Panc1 (cell line): Measurements from ENCODE around the gene KCNT1. TPM values are rescaled to one million over a fixed set of nuclear protein-coding genes. Genes with fewer than 3 reads are reported as not detected.

Experiments used
- ATAC-seq: fragments of 200-7000 bp; cut with Tn5 transposase; 2 replicates; pipeline ENCODE4 v1.9.1; 2020; ENCODE audit warnings: mild to moderate bottlenecking, moderate library complexity
- Bru-seq: library from RNA; stranded (reverse); fragments of 400-500 nt; gene quantifications from one replicate; lab custom pipeline; 2021; lab: Mats Ljungman, UMichigan
- BruChase-seq, 2 experiments: library from RNA; stranded (reverse); fragments of 400-500 nt; gene quantifications; one replicate each; lab custom pipeline; 2021; lab: Mats Ljungman, UMichigan
- BruUV-seq: library from RNA; stranded (reverse); fragments of 400-500 nt; replicated peaks from 2 replicates; lab custom pipeline; 2021; lab: Mats Ljungman, UMichigan
- CTCF ChIA-PET: fragments of 300-600 bp; sonication (Branson Sonifier 250); formaldehyde crosslinking; loops from one replicate; lab custom pipeline; 2022; ENCODE audit warnings: antibody characterized with exemption; lab: Charles Lee
- POLR2A ChIA-PET: fragments of 300-600 bp; sonication (Branson Sonifier 250); formaldehyde crosslinking; loops from one replicate; lab custom pipeline; 2022; ENCODE audit warnings: antibody characterized with exemption; lab: Charles Lee
- DNase-seq: peaks from one replicate; pipeline ENCODE4 v3.0.0-alpha.2; 2010; ENCODE audit warnings: low read depth, low spot score
- H3K27ac ChIP-seq: 2 replicates; pipeline ENCODE4 v1.5.1; 2011; ENCODE audit warnings: mild to moderate bottlenecking, low read length, inconsistent platforms
- H3K27me3 ChIP-seq: fragments of 200-500 bp; sonication (Bioruptor generic); 2 replicates; pipeline ENCODE4 v1.6.0; 2014; ENCODE audit warnings: low read length, inconsistent platforms; ENCODE audit not compliant: control insufficient read depth, insufficient read depth
- H3K36me3 ChIP-seq: fragments of 200-500 bp; sonication (Bioruptor generic); 2 replicates; pipeline ENCODE4 v1.5.1; 2014; ENCODE audit warnings: inconsistent platforms, mild to moderate bottlenecking, low read length, moderate library complexity; ENCODE audit not compliant: control insufficient read depth, insufficient read depth
- H3K4me1 ChIP-seq: 2 replicates; pipeline ENCODE4 v1.5.1; 2011; ENCODE audit warnings: inconsistent platforms, mild to moderate bottlenecking, low read length, moderate library complexity; ENCODE audit not compliant: control insufficient read depth, insufficient read depth
- H3K4me3 ChIP-seq, 2 experiments: 2 replicates each; pipeline ENCODE4 v1.5.1; 2011 to 2012; ENCODE audit warnings: low read depth in 2 of 2, low read length in 2 of 2, mild to moderate bottlenecking in 2 of 2, inconsistent platforms in 1 of 2, moderate library complexity in 1 of 2
- H3K9me3 ChIP-seq: fragments of 200-500 bp; sonication (Bioruptor generic); 2 replicates; pipeline ENCODE4 v1.5.1; 2014; ENCODE audit warnings: low read depth, mild to moderate bottlenecking, inconsistent platforms, low read length, moderate library complexity; ENCODE audit not compliant: control insufficient read depth, insufficient read depth
- POLR2AphosphoS5 ChIP-seq: IDR thresholded peaks from 2 replicates; pipeline ENCODE4 v1.6.1; 2012; ENCODE audit warnings: mild to moderate bottlenecking, low read depth, low read length, moderate library complexity
- REST ChIP-seq, 2 experiments: IDR thresholded peaks; 2 replicates each; pipeline ENCODE4 v1.6.1; 2011 to 2012; ENCODE audit warnings: low read depth in 2 of 2, control low read depth in 1 of 2, low read length in 1 of 2, mild to moderate bottlenecking in 1 of 2, moderate library complexity in 1 of 2; ENCODE audit not compliant: insufficient read depth in 1 of 2
- SIN3A ChIP-seq: IDR thresholded peaks from 2 replicates; pipeline ENCODE4 v1.6.1; 2012; ENCODE audit warnings: low read depth, mild to moderate bottlenecking, low read length, moderate library complexity, borderline replicate concordance; ENCODE audit not compliant: insufficient read depth
- TCF7L2 ChIP-seq: IDR thresholded peaks from 2 replicates; pipeline ENCODE4 v1.6.1; 2011; ENCODE audit warnings: mild to moderate bottlenecking, low read depth, low read length, inconsistent platforms
- in situ Hi-C: cut with HindIII; loops from 2 replicates; pipeline ENCODE4 v1.10.0; 2016; ENCODE audit warnings: low sequenced_read_pairs, low pct_unique_long_range_greater_than_20kb
- intact Hi-C: fragments of 100-400 bp; cut with micrococcal nuclease; formaldehyde crosslinking; loops from one replicate; pipeline ENCODE4 v1.10.0; 2022; ENCODE audit not compliant: unreplicated experiment
- long read RNA-seq: library from polyadenylated mRNA; unstranded; transcript quantifications from one replicate; pipeline ENCODE4 v2.0.0, GENCODE V29; 2021; ENCODE audit not compliant: unreplicated experiment
- polyA plus RNA-seq: library from polyadenylated mRNA; unstranded; fragments of >200 nt; gene quantifications from one replicate; pipeline ENCODE4 v1.2.1, GENCODE V29; 2012; ENCODE audit warnings: missing spikeins; ENCODE audit not compliant: insufficient read length
- total RNA-seq: library from RNA; stranded (reverse); gene quantifications from one replicate; pipeline ENCODE4 v1.2.1, GENCODE V29; 2021; ENCODE audit not compliant: unreplicated experiment
- TF ChIP-seq, protein P1 (sequence below): fragments of 450-650 bp; IDR thresholded peaks from 2 replicates; pipeline ENCODE4 v1.5.1; 2017; ENCODE audit warnings: mild to moderate bottlenecking

KCNT1 gene
- total RNA-seq = not detected
- polyA plus RNA-seq = 0.11 TPM
- percentile 1 among the genes with signal in this experiment for Bru-seq, nascent RNA
- BruChase-seq, experiment 1, labeled RNA remaining after a 2-hour chase = percentile 1 among the genes with signal in this experiment
- BruChase-seq, experiment 2, labeled RNA remaining after a 6-hour chase = percentile 2 among the genes with signal in this experiment
- long read RNA-seq = 0 reads

- in situ Hi-C loops (no loop called here), intact Hi-C loops (no loop called here)
- ATAC-seq = peak; percentile 77
- no peak for DNase-seq
- TF ChIP-seq, protein P1, sequence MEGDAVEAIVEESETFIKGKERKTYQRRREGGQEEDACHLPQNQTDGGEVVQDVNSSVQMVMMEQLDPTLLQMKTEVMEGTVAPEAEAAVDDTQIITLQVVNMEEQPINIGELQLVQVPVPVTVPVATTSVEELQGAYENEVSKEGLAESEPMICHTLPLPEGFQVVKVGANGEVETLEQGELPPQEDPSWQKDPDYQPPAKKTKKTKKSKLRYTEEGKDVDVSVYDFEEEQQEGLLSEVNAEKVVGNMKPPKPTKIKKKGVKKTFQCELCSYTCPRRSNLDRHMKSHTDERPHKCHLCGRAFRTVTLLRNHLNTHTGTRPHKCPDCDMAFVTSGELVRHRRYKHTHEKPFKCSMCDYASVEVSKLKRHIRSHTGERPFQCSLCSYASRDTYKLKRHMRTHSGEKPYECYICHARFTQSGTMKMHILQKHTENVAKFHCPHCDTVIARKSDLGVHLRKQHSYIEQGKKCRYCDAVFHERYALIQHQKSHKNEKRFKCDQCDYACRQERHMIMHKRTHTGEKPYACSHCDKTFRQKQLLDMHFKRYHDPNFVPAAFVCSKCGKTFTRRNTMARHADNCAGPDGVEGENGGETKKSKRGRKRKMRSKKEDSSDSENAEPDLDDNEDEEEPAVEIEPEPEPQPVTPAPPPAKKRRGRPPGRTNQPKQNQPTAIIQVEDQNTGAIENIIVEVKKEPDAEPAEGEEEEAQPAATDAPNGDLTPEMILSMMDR = peak; percentile 91
- no peak for TF ChIP-seq TCF7L2
- BruUV-seq = no TSS peak
- no peaks in the 10 kb centered on the region for H3K27me3 ChIP-seq
- H3K4me1 ChIP-seq = no peaks in the 10 kb centered on the region
- POLR2A ChIA-PET = no interaction called here
- no peak within 1 kb of the TSS for H3K27ac ChIP-seq
- no peak within 1 kb of the TSS for H3K4me3 ChIP-seq
- no peaks in the 10 kb centered on the region for H3K36me3 ChIP-seq
- CTCF ChIA-PET = interaction anchor here (0.6 kb wide), 1 partner anchor 190 kb away, joined by 5 read pairs; no protein-coding TSS in a partner anchor
- no peaks in the 10 kb centered on the region for H3K9me3 ChIP-seq
These were observed at the start of gene KCNT1 for GRCh38 chr9:135701959-135702721. TSS of gene KCNT1 (plus strand) at chr9:135702185. CDS start at chr9:135702259, 74 bp downstream.

DNA sequence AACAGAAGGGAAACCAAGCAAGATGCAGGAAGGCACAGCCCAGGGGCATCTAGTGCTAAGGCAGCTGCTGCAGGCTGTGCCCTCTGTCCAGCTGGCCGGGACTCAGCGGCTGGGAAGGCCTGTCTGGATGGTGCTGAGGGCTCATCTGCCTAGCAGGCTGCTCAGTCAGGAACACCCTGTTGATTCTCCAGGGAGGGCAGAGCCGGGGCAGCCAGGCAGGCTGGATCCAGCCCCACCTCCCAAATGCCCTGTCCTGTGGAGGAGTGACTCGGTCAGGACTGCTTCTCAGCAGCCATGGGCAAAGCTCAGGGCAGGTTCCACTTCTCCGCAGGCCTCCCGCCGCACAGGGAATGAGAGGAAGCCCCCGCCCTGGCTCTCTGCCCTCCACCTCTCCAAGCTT, 46.7 kb upstream of the KCNT1 start:
- CTCF ChIA-PET = no interaction called here
- H3K27me3 ChIP-seq = no peaks in the 10 kb centered on the region
- H3K36me3 ChIP-seq = no peaks in the 10 kb centered on the region
- no TSS peak for BruUV-seq
- H3K4me3 ChIP-seq = no peak overlapping the region
- no peaks in the 10 kb centered on the region for H3K9me3 ChIP-seq
- no peaks in the 10 kb centered on the region for H3K4me1 ChIP-seq
- H3K27ac ChIP-seq = no peak overlapping the region
- POLR2A ChIA-PET = no interaction called here
- intact Hi-C loops = no loop called here
- DNase-seq = no peak
- in situ Hi-C loops = no loop called here
- no peak for TF ChIP-seq TCF7L2
- TF ChIP-seq REST (IDR thresholded peaks at IDR 0.05; ENCODE audit: insufficient read depth in 1 of 2, low read depth in 2 of 2, low read length in 1 of 2) = no peak
- TF ChIP-seq SIN3A = no peak
- TF ChIP-seq POLR2AphosphoS5 = no peak
- TF ChIP-seq, protein P1 = no peak
- ATAC-seq = no peak
